Fibroblast of villous mesenchyme (primary cell): ENCODE measurements around the gene RPS19BP1. TPM values are rescaled to one million over a fixed set of nuclear protein-coding genes. Genes with fewer than 3 reads are reported as not detected.

ENCODE experiments used
- DNase-seq: peaks from one replicate; pipeline ENCODE4 v3.0.0-alpha.2; 2010; ENCODE audit warnings: low read depth
- H3K4me3 ChIP-seq: 2 replicates; pipeline ENCODE4 v1.5.1; 2011; ENCODE audit warnings: low read depth, mild to moderate bottlenecking, low read length
- CTCF ChIP-seq: IDR thresholded peaks from 2 replicates; pipeline ENCODE4 v1.5.1; 2012; ENCODE audit warnings: low read depth, mild to moderate bottlenecking, low read length; ENCODE audit not compliant: insufficient read depth
- total RNA-seq: library from RNA; depleted of rRNA; stranded (reverse); fragments of >200 nt; gene quantifications from 2 replicates; pipeline ENCODE4 v1.2.3, GENCODE V29; 2012

Gene RPS19BP1
- total RNA-seq, 1 donor, result 44.0 TPM

- TF ChIP-seq CTCF, result no peak
- DNase-seq, result no peak
- H3K4me3 ChIP-seq, result no peak overlapping the region
Observed at GRCh38 chr22:39576027-39576426, 43.5 kb upstream of the RPS19BP1 start.

GRCh38 chr22:39575552-39575825, 42.9 kb upstream of the RPS19BP1 start:
- no peak for DNase-seq
- H3K4me3 ChIP-seq, result no peak overlapping the region
- TF ChIP-seq CTCF, result no peak

- H3K4me3 ChIP-seq, result no peak overlapping the region
- no peak for TF ChIP-seq CTCF
- DNase-seq, result peak; percentile 65
Observed at GRCh38 chr22:39574779-39575551, 42.4 kb upstream of the RPS19BP1 start.

GRCh38 chr22:39571538-39571937, 39.0 kb upstream of the RPS19BP1 start:
- TF ChIP-seq CTCF, result no peak

GRCh38 chr22:39570665-39571064, 38.1 kb upstream of the RPS19BP1 start, which contains the start of gene CACNA1I:
CACNA1I (plus strand) TSS chr22:39570753; CDS start chr22:39570753, 0 bp downstream.
- H3K4me3 ChIP-seq, result no peak within 1 kb of the TSS
- no peak for DNase-seq
- no peak for TF ChIP-seq CTCF

More at GRCh38 chr22:39571538-39571937, 39.0 kb upstream of the RPS19BP1 start:
- DNase-seq, result no peak
- no peak overlapping the region for H3K4me3 ChIP-seq

GRCh38 chr22:39570226-39570625, 37.7 kb upstream of the RPS19BP1 start:
- DNase-seq, result no peak
- H3K4me3 ChIP-seq, result no peak overlapping the region
- no peak for TF ChIP-seq CTCF

- no peak overlapping the region for H3K4me3 ChIP-seq
- TF ChIP-seq CTCF, result no peak
- no peak for DNase-seq
Observed at GRCh38 chr22:39569066-39569465, 36.5 kb upstream of the RPS19BP1 start.
